Frontal cortex (tissue), 4 donors: ENCODE data around the gene TSPAN12. TPM values are rescaled to one million over a fixed set of nuclear protein-coding genes. Genes with fewer than 3 reads are reported as not detected.

ENCODE experiments used
- DNase-seq, 2 donors: peaks; one replicate each; pipeline ENCODE4 v3.0.0; 2012; ENCODE audit warnings: low spot score in 2 of 2
- FAIRE-seq: peaks from 2 replicates; lab custom pipeline; 2012; peaks lifted over from hg19 to GRCh38; lab: Jason Lieb, UNC
- total RNA-seq: library from RNA; depleted of rRNA; stranded (reverse); fragments of >200 nt; gene quantifications from one replicate; pipeline ENCODE4 v1.2.3, GENCODE V29; 2014
- donor health status: control.
- donor health status: control.
- donor health status: control.

Gene TSPAN12
- total RNA-seq, 1 donor from 2014 or later: 5.7 TPM

DNA sequence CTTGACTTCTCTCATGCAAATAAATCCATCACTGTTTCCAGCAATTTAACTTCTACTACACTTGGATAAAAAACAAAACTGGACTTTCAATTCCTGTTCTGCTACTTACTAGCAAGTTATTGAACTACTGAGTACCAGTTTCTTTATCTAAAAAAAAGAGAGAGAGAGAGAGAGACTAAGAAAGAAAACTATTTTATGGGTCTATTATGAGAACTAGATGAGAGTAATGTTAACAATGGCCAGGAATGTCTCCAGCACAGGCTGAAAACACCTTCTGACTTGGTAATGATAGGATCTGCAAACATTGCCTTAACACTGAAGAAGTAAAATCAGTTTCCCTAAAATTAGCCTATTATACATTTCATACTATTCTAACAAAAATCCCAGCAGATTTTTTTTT is 5.2 kb downstream of the TSPAN12 start:
- no peak for DNase-seq
- no peak for FAIRE-seq

DNA sequence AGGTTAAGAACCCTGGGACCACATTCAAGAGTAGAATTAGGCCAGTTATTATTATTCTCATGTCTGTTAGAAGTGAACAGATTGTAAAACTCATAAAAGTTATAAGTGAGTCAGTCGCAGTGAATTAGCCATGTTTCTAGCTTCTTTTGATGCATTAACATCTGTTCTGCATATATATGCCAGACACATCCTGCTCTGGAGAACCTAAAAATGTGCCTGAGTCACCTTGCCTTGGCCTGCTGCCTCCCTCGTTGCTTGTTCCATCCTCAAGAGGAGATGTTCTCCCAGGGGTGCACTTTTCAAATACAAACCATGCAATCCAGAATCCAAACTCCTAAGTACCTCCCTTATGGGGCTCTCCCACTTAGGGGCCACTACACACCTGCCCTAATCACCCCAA is 14.8 kb downstream of the TSPAN12 start:
- no peak for DNase-seq
- no peak for FAIRE-seq

DNA sequence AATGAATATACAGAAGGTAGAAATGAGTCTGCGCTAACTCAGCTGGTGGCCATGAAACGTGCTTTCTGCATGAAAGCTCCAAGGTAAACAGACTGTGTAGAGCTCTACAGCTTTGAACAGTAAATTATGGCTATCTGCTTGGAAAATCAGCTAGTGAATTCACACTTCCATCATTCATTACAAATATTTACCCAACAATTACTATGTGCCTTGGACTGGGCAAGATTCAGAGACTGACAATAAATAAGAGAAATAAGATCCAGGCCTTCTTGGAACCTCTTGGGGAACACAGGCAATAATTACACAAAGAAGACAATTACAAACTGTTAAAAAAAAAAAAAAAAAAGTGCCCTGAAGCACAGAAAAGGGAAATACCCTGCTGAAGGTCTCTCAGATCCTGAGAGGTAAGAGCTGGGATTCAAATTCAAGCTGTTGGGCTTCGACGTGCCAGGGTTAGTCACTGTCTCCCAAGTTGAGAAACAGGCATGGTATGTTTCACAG is 15.8 kb downstream of the TSPAN12 start:
- FAIRE-seq: no peak

DNA sequence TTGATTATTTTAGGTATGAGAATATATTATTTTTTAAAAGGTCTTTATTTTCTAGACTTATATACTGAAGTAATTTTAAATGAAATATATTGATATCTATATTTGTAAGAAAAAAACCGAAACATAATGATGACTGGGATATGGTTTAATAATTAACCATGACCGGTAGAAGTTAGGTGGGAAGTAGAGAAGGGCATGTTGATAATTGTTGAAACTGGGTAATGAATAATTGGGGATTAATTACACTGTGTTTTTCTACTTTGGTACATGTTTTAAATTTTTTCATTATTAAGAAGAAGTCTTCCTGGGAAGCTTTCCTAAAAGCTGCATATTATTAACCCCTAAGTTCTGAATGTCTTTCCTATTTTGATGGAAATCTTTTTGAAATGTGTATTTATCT is 16.3 kb downstream of the TSPAN12 start:
- no peak for FAIRE-seq
- DNase-seq: no peak

More for the DNA sequence above, 15.8 kb downstream of the TSPAN12 start:
- DNase-seq: no peak

DNA sequence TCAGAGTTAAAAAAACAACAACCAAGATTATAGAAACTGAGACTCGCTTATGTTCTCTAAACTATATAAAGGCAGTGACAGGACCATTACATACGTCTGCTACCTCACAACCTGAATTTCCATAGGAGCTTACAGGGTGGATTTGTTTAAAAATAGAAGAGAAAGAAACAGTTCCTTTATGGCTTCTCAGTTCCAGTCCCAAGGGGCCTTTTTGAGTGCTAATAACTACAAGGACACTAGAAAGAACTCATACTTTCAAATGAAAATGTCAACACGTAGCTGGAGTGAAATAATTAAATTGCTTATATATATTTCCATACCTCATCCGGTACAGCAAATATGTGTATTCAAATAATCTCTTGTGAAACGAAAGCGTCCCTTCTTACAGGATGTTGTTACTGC is 19.7 kb downstream of the TSPAN12 start:
- FAIRE-seq (no peak), DNase-seq (no peak)

DNA sequence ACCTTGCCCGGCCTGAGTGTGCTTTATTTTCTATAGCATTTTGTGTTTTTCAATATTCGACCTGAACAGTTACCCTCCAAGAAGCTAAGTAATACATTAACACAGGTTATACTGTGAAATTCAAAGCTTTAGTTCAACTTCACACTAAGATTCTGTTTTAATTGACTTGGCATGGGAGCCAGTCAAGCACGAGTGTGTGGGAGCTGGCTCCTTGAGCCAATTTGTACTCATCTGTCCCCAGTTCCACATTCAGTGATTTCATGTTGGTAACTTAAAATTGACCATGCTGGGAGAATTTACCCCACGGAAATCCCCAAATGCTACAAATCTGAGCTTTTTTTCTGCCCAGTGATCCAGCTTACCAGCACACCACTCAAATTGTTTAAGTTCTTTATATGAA is 20.3 kb downstream of the TSPAN12 start:
- FAIRE-seq (no peak), DNase-seq (no peak)

DNA sequence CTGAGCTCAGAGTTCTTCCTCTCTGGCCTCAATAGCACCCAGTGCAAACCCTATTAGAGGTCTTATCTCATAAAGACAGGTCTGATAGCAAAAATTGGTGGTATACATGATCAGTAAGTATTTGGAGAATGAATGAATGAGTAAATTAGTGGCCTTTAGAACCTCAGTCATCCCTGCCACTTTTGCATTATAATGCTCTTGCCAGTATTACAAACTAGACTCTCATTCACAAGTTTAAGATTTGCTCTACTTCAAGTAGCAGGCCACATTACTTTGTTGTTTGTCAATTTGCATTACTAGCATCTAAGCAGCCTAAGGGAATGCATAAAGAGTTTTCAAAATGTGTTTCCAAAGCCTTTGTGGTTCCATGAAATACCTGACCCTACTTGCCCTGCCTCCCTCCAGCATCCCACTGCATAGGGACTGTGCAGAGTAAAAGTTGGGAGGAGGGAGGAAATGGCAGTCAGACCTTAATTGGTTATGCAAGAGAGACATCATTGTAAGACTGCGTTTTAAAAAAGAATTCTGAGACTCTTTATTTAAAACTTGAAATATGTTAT is 21.3 kb downstream of the TSPAN12 start:
- no peak for FAIRE-seq
- DNase-seq: no peak

DNA sequence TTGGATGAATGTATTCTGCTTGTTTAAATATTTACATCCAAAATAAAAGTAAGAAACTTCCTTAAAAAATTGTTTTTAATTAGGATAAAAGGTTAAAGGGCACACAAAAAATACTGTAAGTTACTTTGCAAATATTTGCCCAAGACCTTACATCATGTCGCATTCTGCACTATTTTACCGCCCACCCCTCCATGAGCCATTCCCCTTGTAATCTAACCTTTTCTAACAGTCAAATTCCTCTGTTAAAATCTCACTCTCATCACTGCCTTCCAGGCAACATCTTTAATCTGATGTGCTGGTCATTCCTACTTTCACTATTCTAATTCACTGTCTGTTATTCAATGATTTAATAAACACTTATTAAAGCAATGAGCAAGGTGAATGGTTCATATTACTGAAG is 23.2 kb downstream of the TSPAN12 start:
- no peak for FAIRE-seq
- DNase-seq: no peak

DNA sequence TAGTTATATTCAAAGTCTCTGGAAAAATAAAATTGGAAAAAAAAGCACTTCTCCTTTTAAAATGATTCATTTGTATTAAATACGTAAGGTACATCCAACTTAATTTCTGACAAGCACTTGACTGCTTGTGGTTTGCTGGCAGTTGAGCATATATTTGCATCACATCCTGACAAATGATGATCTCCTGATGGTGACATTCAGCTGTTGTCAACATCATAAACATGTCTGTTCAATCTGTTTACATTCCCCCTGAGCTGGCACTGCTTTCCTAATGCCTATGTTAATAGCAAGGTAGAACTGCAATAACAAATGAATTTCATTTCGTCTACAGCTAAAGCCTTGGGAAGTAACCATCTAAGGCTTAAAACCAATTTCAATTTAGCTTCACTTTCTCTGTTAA is 24.4 kb downstream of the TSPAN12 start:
- FAIRE-seq (no peak), DNase-seq (no peak)

DNA sequence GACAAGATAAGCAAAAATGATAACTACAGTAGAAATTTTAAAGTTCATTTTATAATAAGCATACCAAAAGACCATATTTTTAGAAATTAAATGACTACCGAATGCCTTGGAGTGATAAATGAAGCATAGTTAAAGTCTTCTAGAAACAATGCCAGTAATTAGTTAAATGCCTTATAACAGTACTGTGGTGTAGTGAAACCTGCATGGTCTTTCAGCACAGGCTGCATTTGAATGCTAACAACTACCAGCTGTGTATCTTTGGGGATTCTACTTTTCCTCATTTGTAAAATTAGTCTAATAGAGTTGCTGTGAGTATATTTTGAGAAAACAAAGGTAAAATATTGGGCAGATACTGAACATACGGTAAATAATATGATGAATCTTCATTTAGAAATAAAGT is 25.1 kb downstream of the TSPAN12 start:
- FAIRE-seq (no peak), DNase-seq (no peak)

DNA sequence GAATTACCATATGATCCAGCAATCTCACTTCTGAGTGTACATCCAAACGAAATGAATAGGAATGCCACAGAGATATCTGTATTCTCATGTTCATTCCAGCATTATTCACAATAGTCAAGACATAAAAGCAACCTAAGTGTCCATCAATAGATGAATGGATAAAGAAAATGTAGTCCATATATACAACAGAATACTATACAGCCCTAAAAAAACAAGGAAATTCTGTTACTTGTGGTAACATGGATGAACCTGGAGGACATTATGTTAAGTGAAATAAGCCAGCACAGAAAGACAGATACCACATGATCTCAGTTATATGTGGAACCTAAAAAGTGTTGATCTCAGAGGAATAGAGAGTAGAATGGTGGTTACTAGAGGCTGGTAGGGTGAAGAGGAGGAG is 26.7 kb downstream of the TSPAN12 start:
- DNase-seq: no peak
- no peak for FAIRE-seq

DNA sequence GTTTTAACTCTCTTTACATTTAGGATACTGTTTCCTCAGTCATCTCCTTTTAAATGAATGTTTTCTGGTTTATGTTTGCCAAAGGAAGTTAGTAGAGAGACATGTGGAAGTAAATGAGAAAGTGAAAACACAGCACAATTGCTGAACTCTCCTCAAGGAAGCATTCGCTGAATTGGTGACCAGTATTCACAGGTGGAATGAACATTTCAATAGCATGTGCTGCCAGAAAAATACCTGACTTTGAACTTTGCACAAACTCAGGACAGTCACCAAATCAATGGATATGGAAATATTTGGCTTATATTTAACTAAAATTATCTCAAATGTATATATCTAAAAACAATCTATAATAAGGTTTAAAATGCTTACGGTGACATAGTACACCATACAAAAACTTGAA is 28.5 kb downstream of the TSPAN12 start:
- FAIRE-seq (no peak), DNase-seq (no peak)

DNA sequence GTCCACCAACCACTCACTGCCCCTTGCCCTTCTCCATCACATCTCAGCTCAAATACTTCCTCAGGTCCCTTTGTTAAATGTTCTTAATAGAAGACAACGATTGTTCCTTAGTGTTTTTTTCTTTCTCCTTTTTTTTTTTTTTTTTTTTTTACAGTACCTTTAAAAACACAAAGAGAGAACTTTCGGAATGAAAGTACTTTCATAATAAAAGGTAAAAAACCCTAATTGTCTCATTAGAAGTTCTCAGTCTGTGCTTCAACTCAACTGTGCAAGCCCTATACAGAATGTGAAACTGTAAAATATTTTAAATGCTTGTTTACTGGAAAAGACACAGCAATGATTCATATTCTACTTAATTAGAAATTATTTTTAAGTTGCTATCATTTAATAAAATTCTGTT is 29.4 kb downstream of the TSPAN12 start:
- FAIRE-seq: no peak
- no peak for DNase-seq

DNA sequence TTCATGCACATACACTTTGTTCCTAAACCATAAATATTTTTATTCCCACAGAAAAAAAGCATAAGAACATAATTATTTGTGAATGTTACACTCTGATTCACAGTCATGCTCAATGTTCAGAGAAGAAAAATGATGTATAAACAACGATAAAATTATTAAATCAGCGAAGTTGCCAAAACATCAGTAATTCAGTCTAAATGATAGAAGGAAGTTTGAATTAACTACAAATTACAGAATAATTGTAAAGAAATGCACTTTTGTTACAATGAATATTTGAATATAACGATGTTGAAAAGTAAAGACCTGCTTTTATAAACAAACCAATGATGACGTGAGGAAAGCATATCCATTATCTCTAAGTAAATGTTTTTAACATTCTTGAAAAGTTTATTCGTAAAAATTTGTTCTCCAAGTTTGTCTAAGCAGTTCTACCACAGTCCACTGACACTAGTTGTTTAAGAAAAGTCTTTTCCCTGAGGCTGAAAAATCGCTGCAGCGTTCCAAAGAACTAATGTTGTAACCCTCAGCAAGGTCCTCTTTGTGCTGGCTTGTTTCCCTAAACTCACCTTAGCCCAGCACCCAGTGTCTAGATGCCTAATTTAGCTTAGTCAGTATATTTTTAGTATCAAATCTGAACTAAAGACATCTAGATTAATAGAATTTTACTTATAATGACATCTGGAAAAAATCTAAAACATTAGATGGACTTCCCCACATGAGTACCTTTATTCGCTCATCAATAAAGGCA is 30.4 kb downstream of the TSPAN12 start:
- DNase-seq (no peak), FAIRE-seq (no peak)

DNA sequence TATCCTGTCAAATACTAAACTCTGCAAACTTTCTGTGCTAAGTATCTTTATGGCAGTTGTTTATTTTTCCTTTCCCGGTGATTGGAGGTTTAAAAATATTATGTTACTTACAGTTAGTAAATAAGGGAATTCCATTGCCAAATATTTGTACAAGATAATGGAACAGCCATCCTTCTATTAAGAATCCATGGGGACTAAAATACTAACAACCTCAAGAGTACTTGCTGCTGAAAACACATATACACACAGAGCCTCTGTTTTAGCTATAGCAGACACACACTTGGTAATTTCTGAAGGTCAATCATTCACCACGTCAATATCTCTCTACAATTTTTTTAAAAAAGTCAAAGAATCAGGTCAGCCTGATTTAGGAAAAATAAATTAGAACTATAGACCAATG is 32.4 kb downstream of the TSPAN12 start:
- DNase-seq (no peak), FAIRE-seq (no peak)

DNA sequence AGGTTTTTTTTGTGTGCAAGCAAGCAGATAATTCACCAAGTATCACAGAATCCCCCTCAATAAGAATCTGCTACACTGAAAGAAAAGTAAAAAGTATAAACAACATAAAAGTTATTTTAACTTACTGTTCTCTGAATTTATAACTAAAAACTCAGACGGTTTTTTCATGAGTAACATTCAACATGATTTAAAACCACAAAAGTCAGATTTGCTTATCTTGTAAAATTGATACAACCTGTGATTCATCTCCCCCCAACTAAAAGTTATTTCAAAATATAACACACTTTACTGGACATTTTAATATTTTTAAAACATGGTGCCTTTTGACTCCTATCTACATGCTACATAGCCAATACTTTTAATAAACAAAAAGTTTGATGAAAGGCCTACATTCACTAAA is 32.8 kb downstream of the TSPAN12 start:
- DNase-seq (no peak), FAIRE-seq (no peak)

DNA sequence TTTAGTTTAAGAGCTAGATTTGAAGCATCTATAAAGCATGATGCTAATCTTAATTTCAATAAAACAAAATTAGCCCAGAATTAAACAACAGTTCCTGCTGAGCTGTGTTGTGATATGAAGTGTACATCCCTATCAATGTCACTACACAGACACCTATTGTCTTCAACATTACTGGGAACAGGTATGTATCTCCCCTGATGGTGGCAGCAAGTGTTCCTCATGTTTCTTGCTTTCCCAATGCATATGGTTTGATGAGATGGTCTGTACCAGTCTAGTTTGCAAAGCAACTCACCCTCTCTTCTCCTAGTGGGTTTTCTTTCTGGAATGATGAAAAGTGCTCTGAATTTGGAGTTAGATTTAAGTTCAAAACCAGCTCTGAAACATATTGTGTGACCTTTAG is 38.1 kb downstream of the TSPAN12 start:
- FAIRE-seq (no peak), DNase-seq (no peak)

DNA sequence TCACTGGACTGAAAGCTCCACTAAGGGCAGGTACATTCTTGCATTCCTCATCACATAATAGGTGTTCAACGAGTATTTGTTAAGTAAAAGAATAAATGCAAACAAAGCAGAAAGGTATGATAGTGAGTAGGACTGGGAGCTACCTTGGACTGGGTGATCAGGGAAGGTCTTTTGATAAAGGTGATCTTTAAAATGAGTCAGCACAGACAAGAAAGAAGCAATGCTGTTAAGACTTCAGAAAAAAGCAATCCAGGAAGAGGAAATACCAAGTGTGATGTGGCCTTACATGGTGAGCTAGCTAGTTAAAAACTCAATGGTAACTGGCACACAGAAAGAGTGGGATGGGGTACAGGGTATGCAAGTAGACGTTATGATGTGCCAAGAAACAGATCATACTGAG is 40.1 kb downstream of the TSPAN12 start:
- DNase-seq: no peak

DNA sequence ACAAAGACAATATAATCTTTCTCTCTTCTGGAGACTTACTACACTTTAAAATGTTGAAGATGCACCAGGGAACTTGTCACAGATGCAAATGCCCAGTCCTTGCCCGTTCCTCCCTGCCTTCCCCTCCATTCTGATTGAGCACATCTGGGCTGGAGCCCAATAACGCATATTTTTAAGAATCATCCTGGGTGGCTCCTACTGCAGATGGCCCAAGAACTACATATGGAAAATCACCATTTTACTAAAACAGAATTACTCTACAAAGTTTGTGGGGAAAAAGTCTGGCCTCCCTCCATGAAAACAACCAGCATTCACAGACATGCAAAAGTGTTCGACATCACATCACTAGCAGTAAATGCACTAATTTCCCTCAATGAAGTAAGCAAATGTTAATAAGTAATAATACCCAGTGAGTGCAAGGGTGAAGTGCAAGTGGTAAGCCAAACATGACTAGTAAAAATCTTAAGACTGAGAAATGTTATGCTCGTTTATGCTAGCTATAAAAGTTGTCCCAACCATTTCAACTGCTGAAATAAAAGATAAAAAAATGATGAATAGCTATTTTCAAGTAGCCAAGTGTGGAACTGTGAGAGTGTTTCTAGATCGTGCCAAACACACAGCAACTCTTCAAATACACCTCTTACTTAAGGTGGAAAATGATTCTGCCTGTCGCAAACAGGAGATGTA is 43.5 kb downstream of the TSPAN12 start:
- FAIRE-seq (no peak), DNase-seq (no peak)

More for the DNA sequence above, 40.1 kb downstream of the TSPAN12 start:
- FAIRE-seq: no peak

DNA sequence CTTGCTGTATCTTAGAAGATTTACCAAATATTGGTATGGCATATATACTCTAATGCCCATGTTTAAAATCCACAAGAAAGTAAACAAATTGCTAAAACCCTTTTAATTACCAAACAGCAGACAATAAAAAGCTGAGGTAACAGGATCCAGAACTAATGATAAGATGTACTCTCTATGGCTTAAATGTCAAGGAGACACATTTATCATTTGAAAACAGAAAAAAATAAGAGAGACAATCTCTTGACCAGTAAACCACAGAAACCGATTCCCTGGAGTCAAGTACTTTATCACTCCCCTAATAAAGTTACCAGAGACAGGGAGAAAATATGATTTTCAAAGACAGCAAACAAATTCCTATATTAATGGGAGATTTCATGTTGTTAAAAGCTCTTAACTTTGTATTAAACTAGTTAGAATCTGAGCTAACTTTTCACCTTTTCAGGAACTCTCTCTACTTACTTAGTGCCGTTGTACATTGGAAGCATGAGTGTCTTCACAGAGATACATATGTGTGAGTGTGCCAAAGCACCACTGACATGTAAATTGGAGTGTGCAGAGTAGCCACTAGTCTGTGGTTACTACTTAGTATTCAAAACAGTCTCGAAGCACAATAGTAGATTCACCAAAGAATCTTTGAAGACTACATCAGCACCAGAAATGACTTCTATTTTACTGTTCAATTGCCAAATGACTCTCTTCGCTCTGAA is 44.2 kb downstream of the TSPAN12 start:
- FAIRE-seq: no peak
- DNase-seq: no peak

DNA sequence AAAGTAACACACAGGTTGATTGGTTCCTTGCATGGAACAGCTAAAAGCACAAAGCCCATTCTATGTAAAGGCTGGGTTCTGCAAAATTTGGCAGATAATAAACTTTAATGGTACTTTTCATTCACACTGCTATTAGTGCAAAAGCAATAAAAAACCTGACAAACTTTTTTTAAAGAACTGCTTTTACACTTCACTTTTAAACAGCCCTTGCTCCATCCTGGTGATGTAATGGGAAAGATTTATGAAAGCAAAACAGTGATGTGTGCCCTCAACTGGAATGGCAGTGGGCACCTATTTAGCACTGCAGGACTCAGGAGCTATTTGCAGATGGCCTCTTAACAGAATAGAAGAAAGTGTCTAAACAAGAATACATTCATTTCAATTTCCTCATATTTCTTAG is 44.9 kb downstream of the TSPAN12 start:
- DNase-seq (no peak), FAIRE-seq (no peak)
